Mesendoderm (in vitro differentiated cells): Measurements from ENCODE around the gene CIB2. TPM values are rescaled to one million over a fixed set of nuclear protein-coding genes. Genes with fewer than 3 reads are reported as not detected.

ENCODE experiments used
- small RNA-seq: library from polyadenylated mRNA; stranded (forward); fragments of <200 nt; extraction: miRNeasy Mini kit (QIAGEN cat#:217004); gene quantifications from one replicate; pipeline ENCODE3, GENCODE V24; 2013; ENCODE audit not compliant: insufficient read depth

CIB2 gene

Small RNAs within 50 kb of the gene (small RNA-seq; reads per million reads assigned to genes)
- not detected for gene RF00092
